ENCODE measurements around the gene CBR4. TPM values are rescaled to one million over a fixed set of nuclear protein-coding genes. Genes with fewer than 3 reads are reported as not detected.

The CBR4 gene
- total and polyA plus RNA-seq, 8 donors: 7.2 to 17.0 (median 11.6) TPM

DNA sequence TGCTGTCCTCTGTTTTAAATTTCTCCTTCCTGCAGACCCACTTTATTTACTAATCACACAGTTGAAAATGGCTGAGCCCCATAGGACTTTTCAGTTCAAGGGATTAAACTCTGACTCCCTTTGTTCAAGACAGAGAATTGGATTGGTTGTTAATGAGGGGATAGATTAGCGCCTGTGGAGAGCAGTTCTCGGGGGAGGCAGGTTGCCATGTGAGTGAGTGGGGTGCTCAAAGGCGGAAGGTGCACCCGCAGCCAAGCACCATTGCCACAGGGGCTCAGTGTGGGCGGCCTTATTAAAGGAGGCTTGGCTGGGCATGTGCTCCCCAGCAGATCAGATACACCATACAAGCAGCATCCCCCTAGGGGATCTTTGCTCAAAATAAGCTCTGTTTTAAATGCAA lies 7.9 kb upstream of the CBR4 start:
- H3K9me3 ChIP-seq: no peaks in the 10 kb centered on the region
- peaks cover 17 to 24% (median 21%) of the 10 kb centered on the region in 3 donors for H3K4me1 ChIP-seq
- H3K27ac ChIP-seq: no peak overlapping the region
- TF ChIP-seq, protein P1, sequence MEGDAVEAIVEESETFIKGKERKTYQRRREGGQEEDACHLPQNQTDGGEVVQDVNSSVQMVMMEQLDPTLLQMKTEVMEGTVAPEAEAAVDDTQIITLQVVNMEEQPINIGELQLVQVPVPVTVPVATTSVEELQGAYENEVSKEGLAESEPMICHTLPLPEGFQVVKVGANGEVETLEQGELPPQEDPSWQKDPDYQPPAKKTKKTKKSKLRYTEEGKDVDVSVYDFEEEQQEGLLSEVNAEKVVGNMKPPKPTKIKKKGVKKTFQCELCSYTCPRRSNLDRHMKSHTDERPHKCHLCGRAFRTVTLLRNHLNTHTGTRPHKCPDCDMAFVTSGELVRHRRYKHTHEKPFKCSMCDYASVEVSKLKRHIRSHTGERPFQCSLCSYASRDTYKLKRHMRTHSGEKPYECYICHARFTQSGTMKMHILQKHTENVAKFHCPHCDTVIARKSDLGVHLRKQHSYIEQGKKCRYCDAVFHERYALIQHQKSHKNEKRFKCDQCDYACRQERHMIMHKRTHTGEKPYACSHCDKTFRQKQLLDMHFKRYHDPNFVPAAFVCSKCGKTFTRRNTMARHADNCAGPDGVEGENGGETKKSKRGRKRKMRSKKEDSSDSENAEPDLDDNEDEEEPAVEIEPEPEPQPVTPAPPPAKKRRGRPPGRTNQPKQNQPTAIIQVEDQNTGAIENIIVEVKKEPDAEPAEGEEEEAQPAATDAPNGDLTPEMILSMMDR (IDR thresholded peaks at IDR 0.05): no peak
- WGBS, 2 donors: 94 to 98% methylated on average over 5 of the region's 5 CpGs
- intact Hi-C loops (cut with DNase I): loop anchor here in 2 of 3 donors (10.0 kb wide), 2 partner anchors 247 to 257 kb away; partner anchors contain the start of gene SH3RF1 (in 1 of the 2)
- no peak for ATAC-seq
- FAIRE-seq: no peak
- DNase-seq: no peak
- no peaks in the 10 kb centered on the region for H3K27me3 ChIP-seq
- H3K36me3 ChIP-seq: no peaks in the 10 kb centered on the region
- H3K4me3 ChIP-seq: no peak overlapping the region

DNA sequence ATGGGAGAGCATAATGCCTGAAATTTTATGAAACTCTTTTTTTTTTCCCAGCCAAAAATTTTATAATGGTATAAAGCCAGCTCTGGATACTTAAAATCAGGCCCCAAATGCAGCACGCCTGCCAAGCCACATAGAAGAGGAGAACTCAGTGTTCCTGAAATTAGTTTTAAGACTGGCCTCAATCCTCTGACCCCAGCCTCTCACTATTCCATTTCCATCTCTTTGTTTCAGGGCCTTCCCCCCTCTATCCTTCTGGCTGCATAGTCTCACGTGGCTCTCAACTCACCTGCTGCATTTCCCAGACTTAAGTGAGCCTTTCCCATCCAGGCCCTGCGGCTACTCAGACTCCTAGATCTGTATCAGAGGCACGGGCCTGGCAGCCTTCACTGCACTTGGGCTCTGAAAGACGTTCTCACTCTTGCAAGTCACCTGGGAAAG lies 5.2 kb upstream of the CBR4 start:
- WGBS, 2 donors: 24 to 26% methylated on average over 5 of the region's 5 CpGs
- TF ChIP-seq, protein P1 (IDR thresholded peaks at IDR 0.05): no peak
- Histone ChIP-seq H3K27me3 (no peaks in the 10 kb centered on the region), H3K9me3 (no peaks in the 10 kb centered on the region), H3K36me3 (no peaks in the 10 kb centered on the region), H3K4me1 (peaks cover 17 to 27% (median 21%) of the 10 kb centered on the region in 3 donors), H3K27ac (peak overlapping the region; percentile 62 to 80 (median 71)), H3K4me3 (no peak overlapping the region)
- DNase-seq (peak; percentile 67 to 88 (median 82)), FAIRE-seq (no peak), ATAC-seq (peak; percentile 84 to 88 (median 86))
- intact Hi-C loops (cut with DNase I): loop anchor here in 2 of 3 donors (10.0 kb wide), 2 partner anchors 250 to 260 kb away; partner anchors contain the start of gene SH3RF1 (in 1 of the 2)

DNA sequence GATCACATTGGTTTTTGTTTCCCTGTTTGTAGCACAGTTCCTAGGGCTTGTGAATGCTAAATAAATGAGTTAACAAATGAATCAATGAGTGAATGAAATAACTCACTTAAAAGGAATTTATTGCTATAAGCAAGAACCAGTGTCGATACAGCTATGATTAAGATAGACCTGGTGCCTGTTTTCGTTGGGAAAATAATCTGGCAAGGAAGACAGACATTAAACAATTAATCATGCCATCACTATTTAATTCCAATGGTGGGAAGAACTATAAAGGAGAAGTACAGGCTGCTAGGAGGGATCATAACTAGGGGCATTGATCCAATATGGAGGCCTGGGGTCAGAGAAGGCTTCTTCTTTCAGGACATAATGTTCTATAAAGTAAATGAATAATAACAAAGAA lies 4.5 kb upstream of the CBR4 start:
- no peaks in the 10 kb centered on the region for H3K36me3 ChIP-seq
- ATAC-seq (no peak), FAIRE-seq (no peak), DNase-seq (no peak)
- no peaks in the 10 kb centered on the region for H3K9me3 ChIP-seq
- H3K27ac ChIP-seq: peak overlapping the region in 3 of 4 donors; percentile 65 to 80 (median 77)
- no peaks in the 10 kb centered on the region for H3K27me3 ChIP-seq
- TF ChIP-seq, protein P1 (IDR thresholded peaks at IDR 0.05): no peak
- intact Hi-C loops (cut with DNase I): loop anchor here in 2 of 3 donors (10.0 kb wide), 2 partner anchors 250 to 260 kb away; partner anchors contain the start of gene SH3RF1 (in 1 of the 2)
- H3K4me1 ChIP-seq: peaks cover 17 to 27% (median 21%) of the 10 kb centered on the region in 3 donors
- no peak overlapping the region for H3K4me3 ChIP-seq
- 10 to 18% methylated on average over 2 of the region's 2 CpGs for WGBS, 2 donors

DNA sequence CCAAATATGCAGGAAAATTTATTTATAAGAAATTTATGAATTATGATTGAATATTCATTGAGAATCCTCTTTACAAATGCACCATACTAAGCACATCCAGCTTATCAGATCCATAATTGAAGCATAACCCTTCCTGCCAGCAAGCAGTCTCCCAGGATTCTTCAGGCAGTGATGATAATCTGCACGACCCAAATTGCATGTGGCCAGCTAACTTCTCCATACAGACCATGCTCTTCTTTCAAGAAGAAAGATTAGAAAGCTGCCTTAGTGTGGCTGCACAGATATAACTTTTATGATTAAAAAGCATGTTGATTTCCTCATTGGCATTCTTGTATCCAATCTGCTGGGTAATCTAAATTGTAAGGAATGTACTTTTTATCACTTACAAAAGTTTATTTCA lies 3.3 kb upstream of the CBR4 start:
- TF ChIP-seq, protein P1 (IDR thresholded peaks at IDR 0.05): no peak
- 79 to 86% methylated on average over 1 of the region's 1 CpG for WGBS, 2 donors
- H3K9me3 ChIP-seq: no peaks in the 10 kb centered on the region
- no peak for FAIRE-seq
- no peak for DNase-seq
- peaks cover 22 to 33% (median 27%) of the 10 kb centered on the region in 3 donors for H3K4me1 ChIP-seq
- H3K27ac ChIP-seq: no peak overlapping the region
- no peaks in the 10 kb centered on the region for H3K36me3 ChIP-seq
- H3K27me3 ChIP-seq: no peaks in the 10 kb centered on the region
- intact Hi-C loops (cut with DNase I): loop anchor here in 2 of 3 donors (10.0 kb wide), 2 partner anchors 251 to 261 kb away; partner anchors contain the start of gene SH3RF1 (in 1 of the 2)
- no peak overlapping the region for H3K4me3 ChIP-seq
- ATAC-seq: no peak

DNA sequence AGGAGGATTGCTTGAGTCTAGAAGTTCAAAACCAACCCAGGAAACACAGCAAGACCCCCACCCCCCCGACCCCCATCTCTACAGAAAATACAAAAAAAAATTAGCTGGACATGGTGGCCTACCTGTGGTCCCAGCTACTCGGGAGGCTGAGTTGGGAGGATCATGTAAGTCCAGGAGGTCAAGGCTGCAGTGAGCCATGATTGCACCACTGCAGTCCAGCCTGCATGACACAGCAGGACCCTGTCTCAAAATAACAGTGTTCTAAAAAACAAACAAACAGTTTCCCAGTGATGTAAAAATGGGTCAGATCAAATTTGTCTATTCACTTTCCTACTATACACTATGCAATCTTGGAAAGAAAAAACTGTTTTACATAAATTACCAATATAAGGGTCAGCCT lies 2.0 kb upstream of the CBR4 start:
- TF ChIP-seq, protein P1 (IDR thresholded peaks at IDR 0.05): no peak
- H3K27me3 ChIP-seq: no peaks in the 10 kb centered on the region
- no peak for ATAC-seq
- peaks cover 22 to 45% (median 32%) of the 10 kb centered on the region in 3 donors for H3K4me1 ChIP-seq
- DNase-seq: no peak
- no peak overlapping the region for H3K27ac ChIP-seq
- H3K4me3 ChIP-seq: no peak overlapping the region
- FAIRE-seq: no peak
- intact Hi-C loops (cut with DNase I): loop anchor here in 2 of 3 donors (10.0 kb wide), 2 partner anchors 253 to 263 kb away; partner anchors contain the start of gene SH3RF1 (in 1 of the 2)
- WGBS, 2 donors: 69 to 73% methylated on average over 2 of the region's 2 CpGs
- H3K36me3 ChIP-seq: no peaks in the 10 kb centered on the region
- H3K9me3 ChIP-seq: no peaks in the 10 kb centered on the region

Data from pancreas (tissue), 10 donors.